Tongue (tissue), 2 donors: Measurements from ENCODE around the gene ADGRL3. TPM values are rescaled to one million over a fixed set of nuclear protein-coding genes. Genes with fewer than 3 reads are reported as not detected.
A peak's percentile ranks its signal among the peaks of the same experiment; 100 is the strongest.
"Not testable (repeated sequence)": the region's sequence is repeated elsewhere in the genome, so short reads cannot be mapped to it uniquely, and the experiment has no call there.

Experiments
- DNase-seq: peaks from one replicate; pipeline ENCODE4 v3.0.0-alpha.2; 2015
- total RNA-seq: library from RNA; depleted of rRNA; stranded (reverse); fragments of >200 nt; gene quantifications from one replicate; pipeline ENCODE4 v1.2.3, GENCODE V29; 2014

ADGRL3 gene
- total RNA-seq, 1 donor from 2014 or later, result 33.3 TPM

DNA sequence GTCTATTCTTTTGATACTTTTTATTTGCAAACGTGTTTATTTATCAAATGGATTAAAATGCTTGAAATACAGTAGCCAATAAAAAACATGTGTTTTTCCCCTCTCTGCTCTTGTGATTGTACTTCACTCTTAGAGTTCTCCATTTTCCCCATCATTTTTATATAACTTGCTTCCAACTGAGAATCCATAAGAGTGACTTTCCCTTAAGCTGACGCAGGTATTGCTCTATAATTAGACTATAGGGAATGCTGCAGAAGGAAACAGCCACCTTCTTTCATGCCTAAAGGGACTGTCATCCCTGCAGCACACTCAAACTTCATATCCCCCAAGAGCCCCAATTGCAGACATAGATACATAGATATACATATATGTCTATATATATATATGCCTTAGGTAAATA lies 456.9 kb downstream of the ADGRL3 start:
- DNase-seq, result no peak

DNA sequence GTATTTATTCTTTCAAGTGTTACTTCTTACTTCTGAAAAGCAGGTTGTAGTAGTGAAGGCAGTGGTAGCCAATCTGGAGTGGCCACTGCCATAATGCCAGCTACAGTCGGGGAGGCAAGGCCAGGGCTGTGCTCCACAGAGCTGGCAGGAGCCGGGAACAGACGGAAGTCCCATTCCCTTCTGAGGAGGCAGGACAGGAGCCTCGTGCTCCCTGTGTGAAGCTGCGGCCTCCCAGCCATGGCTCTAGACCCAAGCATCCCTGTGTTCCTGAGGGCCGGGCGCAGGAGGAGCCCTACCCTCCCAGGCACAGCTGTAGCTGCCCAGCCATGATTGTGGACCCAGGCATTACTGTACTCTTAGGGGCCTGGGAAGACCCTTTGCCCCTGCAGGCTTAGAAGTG lies 461.8 kb downstream of the ADGRL3 start:
- no peak for DNase-seq

DNA sequence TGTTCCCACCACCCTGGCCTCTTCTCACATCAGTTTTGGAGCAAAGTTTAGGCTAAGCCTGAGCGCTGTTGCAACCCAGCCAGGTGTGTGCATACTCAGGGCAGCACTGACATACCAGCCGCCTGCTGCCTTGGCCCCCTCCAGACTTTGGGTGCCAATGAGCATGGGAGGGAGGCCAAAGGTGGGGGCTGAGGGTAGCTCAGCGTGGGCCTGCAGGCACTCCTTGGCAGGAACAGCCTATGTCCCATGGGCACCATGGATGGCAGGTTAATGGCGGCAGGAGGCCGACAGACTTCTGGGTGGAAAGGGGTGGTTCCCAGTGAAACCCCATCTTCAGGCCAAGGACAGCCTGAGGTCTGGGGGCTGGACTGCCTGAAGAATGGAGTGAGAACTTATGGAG lies 462.2 kb downstream of the ADGRL3 start:
- DNase-seq, result no peak

DNA sequence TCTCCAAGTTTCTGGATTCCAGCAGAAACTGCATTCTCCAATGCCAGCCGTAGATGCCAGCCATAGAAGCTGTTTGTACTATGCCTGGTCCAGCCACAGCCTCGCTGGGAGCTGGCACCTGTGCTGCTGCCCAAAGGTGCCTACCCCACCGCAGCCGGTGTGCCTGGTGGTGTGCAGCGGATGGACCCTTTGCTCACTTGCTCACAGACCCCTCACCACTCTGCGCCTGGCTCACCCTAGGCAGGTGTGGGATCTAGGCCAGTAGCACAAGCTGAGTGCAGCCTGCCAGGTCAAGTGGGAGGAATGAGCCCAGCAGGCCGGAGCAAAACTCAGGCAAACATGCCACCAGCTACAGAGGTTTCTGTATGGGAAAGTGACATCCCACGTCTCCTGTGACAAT lies 463.2 kb downstream of the ADGRL3 start:
- no peak for DNase-seq

DNA sequence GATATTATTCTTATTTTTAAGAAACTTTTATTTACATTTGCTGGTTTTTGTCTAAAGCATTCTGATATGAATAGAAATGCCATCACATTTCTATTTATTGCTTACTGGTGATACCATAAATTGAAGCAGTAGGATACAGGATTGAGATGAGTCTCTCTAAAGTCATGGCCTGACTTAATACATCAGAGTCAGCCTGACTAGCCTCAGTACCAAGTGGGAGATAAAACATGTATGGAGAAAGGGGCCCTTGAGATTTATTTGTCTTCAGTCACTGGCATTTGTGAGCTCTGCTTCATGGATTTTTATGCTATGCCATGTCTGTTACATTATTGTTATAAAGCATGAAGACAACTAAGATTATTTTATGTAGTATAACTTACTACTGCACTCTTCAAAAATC lies 465.5 kb downstream of the ADGRL3 start:
- DNase-seq, result no peak

DNA sequence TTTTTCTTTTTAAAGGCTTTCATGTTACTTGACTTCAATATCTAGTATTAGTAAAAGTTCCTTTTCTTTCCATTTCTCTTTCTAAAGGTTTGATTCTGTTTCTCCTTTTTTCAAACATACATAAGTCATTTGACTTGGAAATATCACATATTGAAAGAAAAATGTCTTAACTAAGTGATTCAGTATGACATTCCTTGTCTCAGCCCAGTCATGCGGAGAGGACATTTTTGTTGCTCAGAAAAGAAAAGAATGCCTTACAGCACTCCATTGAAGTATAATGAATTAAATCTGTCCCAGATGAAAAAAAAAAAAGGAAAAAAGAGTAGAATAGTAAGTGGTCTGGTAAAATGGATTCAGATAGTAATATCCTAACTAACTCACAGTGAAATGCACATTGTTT lies 466.1 kb downstream of the ADGRL3 start:
- peak; percentile 22 for DNase-seq

DNA sequence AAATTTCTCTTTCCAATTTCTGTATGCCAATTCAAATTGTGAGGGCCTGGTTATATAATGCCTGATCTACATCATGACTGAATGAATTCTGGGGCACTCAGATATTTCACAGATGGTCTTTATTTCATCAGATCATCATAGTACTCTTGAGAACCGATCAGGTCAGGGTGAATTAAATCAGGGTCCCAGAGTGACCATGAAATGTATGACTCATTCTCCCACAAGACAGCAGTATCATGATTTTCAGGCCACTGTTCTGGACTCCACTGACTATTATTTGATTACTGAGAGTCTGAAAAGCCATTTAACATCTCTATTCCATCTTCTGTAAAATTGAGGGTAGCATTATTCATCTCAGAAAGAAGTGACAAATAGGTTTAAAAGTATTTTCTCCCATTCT lies 471.5 kb downstream of the ADGRL3 start:
- DNase-seq, result no peak

DNA sequence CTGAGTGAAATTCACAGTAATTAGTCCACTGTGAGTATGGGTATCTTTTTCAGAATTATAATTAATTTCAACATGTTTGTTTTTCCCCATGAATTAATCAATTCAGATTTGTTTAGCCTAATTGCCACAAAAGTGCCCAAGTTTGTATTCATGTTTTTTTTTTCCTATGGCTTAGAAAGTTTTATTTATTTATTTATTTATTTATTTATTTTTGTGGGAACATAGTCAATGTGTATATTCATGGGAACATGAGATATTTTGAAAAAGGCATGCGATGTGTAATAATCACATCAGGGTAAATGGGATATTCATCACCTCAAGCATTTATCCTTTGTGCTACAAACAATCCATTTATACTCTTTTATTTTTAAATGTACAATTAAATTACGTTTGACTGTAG lies 475.3 kb downstream of the ADGRL3 start:
- no peak for DNase-seq

DNA sequence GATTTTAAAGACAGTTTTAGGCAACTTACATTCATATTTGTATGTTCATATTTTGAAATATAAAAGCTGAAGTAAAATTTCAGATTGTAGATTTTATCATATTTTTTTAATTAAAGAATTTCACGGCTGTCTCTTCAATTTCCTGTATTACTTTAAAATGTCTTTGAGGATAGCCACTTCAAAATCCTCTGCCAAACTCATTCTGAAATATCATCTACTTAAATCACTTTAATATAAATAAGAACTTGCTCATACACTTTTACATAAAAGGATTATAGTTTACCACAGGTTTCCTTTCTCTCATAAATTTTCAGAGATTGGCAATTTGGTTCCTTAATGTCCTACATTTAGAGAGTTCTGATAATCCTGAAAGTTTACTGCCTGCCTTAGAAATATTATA lies 478.2 kb downstream of the ADGRL3 start:
- no peak for DNase-seq

DNA sequence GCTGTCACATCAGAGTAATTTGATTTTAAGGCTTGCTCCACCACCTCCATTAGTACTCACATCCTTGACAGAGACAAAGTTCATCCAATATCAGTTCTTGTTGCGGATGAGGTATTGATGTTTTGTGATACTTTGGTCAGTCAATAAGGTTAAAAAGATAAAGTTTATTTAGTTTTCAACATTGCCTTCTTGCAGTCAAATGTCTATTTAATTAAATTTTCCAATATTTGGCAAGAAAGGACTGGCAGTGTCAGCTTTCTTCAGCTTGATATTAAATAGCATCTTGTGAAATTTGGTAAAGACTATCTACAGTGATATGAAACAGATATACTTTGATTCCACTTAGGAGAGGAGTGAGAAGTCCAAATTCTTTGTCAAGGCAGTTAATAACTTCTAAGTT lies 493.4 kb downstream of the ADGRL3 start:
- DNase-seq, result no peak

DNA sequence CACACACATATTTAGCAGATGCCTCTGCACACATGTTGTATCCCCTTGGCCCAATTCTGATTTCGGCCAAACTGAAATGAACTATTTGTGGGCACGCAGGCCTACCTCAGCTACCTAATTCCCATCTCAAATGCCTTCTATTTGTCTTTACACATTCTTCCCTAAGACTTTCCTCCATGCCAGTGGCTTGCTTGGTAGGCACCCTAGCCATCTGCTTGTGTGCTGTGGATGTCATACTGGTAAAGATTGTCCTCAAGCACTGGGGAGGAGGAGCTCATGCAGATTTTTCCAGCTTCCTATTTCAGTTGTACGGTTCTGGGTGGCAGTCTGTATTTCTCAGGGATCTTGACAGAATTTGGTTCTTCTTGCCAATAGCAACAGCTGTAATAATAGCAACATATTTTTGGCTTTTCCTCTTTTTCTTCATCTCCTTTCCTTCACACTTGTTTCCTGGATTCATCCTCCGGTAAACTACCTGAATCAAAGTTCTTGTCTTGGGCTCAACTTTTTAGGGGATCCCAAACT lies 514.3 kb downstream of the ADGRL3 start:
- DNase-seq, result peak; percentile 5

DNA sequence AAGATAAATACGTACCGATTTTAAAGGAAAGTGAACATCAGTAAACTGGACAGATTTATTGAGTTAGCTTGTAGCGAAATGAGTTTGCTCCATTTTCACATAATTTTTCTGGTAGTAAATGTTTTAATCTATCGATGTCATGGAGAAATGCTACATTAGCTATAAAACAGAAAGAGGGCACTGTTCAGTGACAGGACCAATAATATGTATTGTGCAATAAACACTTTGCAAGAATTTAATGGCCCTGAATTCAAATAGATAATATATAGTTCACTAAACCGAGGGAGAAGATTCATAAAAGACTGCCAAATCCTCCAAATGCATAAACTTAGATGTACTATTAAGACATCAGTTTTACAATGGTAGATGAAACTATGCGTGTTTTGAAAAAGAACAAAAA lies 516.3 kb downstream of the ADGRL3 start:
- DNase-seq, result no peak

DNA sequence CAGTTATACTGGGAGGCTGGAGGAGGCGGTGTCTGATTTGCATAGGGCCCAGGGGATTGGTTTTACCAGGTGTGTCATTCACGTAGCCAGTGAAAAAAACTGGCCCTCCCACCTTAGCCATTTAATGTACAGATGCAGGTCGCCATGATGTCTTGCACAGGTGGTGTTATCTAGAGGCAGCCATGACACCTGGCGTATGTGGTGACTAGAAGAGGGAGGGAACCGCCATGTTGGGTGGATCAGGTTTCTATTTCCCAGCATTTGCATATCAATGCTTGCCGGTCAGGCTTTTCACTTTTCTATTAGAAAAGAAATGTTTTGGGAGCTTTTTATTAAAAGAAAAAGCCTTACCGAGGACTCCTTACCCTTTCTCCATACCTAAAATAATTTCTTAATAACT lies 523.4 kb downstream of the ADGRL3 start:
- DNase-seq, result no peak

DNA sequence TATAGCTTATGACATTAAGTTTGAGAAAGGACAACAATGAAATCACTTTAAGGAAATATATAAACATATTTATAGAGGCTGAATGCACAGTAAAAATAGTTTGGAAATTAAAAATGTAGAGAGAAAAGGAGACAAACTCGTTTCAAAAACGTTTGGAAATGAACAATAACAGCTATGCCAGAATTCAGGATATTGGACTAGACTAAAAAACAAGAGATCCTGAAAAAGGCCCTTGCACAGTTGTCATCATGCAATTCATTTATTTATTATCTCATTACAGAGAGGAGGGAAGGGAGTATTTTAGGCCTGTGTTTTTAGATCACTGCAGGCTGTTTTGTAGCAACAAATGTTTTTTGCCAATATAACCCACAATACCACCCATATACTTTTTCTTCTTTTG lies 527.2 kb downstream of the ADGRL3 start:
- no peak for DNase-seq

DNA sequence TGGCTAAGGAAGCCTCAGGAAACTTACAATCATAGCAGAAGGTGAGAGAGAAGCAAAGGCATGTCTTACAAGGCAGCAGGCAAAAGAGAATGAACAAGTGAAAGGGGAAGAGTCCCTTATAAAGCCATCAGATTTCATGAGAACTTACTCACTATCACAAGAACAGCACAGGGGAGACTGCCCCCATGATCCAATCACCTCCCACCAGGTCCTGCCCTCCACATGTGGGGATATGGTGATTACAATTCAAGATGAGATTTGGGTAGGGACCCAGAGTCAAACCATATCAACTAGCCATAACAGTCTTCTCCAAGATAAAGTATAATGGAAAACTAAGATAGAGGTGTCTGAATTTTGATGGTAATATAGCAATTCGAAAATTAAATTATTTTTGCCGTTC lies 534.3 kb downstream of the ADGRL3 start:
- no peak for DNase-seq

DNA sequence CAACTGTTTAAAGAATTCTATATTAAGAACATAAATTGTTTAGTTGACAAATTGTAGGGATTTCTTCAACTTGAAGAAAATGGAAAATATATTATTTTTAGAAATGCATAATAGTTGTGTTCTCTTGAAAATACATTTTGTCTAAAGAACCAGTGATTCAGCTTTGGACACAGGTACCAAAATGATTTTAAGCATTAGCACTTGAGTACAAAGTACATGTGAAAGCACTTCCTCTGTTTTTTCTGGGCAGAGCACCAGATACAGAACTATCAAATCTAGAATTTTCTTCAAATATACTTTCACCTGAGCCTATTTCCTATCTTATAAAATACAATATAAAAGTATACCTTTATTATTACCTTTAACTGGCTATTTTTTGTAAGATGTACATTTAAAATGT lies 539.8 kb downstream of the ADGRL3 start:
- DNase-seq, result no peak

DNA sequence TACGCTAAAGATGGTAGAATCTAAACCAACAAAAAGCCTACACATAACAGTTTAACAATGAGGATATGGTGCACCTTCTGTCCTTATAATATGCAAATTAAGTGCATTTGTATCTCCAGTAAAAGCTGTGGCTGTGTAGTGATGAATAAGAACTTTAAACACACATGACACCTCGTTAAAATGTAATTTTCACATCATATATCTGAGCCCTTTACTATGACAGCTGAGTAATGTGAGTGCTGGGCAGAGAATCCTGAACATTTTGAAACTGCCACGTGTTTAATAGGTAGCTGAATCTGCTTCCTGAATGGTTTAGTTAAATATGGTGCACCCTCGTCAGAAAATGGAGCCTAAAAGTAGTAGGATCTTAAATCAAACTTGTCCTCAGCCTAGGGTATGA lies 540.8 kb downstream of the ADGRL3 start:
- no peak for DNase-seq

DNA sequence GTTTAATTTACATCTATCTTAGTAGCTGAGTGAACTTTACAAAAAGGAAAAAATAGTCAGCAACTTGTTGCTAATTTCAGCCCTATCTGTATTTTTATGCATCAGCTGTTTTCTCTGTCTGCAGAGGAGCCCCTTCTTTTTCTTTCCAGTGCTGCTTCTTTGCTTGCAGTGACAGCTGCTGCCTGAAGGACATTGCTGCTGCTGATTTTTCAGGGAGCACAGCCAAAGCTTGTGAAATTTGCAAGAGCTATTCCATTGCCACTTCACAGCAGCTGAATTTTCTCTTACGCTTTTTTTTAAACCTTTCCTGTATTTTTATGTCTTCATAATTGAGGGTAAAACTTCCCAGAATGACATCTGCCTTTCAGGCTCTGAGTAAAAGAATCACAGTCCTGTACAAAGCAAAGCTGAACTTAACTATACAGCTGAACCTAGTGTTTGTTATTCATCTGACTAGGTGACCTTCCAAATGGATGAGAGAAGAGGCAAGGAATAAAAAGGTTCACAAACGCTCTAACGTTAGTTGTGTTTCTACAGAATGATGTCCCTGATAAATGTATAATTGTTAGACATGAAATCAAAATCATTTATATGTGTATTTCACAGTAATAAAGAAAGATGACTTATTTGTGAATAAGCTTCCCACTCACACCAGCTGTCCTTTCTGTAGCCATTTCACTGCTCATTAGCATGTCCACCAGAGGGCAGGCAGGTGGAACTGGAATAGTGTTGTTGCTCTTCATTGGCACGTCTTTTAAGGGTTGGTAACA lies 541.4 kb downstream of the ADGRL3 start:
- peak; percentile 89 for DNase-seq

DNA sequence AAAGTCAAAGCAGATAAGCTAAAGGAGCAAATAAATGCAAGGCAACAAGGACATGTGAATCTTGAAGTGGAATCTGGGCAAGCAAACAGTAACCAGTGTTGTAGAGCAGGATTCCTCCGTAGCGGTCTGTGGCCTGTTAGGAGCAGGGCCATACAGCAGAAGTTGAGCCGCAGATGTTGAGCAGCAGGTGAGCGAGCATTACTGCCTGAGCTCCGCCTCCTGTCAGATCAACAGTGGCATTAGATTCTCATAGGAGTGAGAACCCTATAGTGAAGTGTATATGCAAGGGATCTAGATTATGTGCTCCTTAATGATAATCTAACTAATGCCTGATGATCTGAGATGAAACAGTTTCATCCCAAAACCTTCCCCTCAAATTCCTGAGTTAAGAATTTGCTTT lies 550.7 kb downstream of the ADGRL3 start:
- DNase-seq, result no peak

DNA sequence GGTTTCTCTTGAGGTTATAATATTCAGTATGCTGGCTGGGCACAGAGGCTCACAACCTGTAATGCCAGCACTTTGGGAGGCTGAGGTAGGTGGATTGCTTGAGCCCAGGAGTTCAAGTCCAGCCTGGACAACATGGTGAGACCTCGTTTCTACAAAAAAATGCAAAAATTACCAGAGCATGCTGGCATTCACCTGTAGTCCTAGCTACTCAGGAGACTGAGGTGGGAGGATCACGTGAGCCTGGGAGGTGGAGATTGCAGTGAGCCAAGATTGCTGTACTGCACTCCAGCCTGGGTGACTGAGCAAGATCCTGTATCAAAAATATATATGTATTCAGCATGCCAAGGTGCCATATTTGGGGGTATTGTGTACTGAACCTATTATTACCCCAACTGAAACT lies 552.5 kb downstream of the ADGRL3 start:
- no peak for DNase-seq

DNA sequence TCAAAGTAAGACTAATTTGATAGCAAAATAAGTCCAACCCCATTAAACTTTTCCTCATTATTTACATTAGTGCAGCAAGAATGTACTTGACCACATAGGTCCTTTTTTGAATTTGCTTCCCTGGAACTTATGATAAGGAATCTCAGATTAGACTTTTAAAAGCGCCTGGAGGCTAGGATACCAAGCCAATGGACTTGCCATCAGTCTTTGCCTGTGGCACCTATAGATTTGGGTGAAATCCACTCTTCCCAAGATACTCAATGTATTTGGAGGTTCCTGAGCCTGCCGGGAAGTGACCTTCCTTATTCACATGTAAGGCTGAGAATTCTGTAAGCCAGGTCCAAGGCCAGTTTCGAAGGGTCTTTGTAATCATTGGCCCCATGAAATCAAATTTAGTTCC lies 553.6 kb downstream of the ADGRL3 start:
- no peak for DNase-seq

DNA sequence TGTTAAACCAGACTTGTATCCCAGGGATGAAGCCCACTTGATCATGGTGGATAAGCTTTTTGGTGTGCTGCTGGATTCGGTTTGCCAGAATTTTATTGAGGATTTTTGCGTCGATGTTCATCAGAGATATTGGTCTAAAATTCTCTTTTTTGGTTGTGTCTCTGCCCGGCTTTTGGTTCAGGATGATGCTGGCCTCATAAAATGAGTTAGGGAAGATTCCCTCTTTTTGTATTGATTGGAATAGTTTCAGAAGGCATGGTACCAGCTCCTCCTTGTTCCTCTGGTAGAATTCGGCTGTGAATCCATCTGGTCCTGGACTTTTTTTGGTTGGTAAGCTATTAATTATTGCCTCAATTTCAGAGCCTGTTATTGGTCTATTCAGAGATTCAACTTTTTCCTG lies 556.8 kb downstream of the ADGRL3 start:
- not testable (repeated sequence) for DNase-seq

DNA sequence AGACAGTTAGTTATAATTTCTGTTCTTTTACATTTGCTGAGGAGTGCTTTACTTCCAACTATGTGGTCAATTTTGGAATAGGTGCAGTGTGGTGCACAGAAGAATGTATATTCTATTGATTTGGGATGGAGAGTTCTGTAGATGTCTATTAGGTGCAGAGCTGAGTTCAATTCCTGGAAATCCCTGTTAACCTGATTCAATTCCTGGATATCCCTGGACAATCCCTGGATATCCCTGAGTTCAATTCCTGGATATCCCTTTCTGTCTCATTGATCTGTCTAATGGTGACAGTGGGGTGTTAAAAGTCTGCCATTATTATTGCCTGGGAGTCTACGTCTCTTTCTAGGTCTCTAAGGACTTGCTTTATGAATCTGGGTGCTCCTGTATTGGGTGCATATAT lies 557.9 kb downstream of the ADGRL3 start:
- not testable (repeated sequence) for DNase-seq

DNA sequence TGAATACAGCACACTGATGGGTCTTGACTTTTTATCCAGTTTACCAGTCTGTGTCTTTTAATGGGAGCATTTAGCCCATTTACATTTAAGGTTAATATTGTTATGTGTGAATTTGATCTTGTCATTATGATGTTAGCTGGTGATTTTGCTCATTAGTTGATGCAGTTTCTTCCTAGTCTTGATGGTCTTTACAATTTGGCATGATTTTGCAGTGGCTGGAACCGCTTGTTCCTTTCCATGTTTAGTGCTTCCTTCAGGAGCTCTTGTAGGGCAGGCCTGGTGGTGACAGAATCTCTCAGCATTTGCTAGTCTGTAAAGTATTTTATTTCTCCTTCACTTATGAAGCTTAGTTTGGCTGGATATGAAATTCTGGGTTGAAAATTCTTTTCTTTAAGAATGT lies 558.5 kb downstream of the ADGRL3 start:
- not testable (repeated sequence) for DNase-seq

DNA sequence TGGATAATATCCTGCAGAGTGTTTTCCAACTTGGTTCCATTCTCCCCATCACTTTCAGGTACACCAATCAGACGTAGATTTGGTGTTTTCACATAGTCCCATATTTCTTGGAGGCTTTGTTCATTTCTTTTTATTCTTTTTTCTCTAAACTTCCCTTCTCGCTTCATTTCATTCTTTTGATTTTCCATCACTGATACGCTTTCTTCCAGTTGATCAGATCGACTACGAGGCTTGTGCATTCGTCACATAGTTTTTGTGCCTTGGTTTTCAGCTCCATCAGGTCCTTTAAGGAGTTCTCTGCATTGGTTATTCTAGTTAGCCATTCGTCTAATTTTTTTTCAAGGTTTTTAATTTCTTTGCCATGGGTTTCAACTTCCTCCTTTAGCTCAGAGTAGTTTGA lies 559.1 kb downstream of the ADGRL3 start:
- DNase-seq, result not testable (repeated sequence)
